HepG2 (cell line): Measurements from ENCODE around the gene PDIK1L. TPM values are rescaled to one million over a fixed set of nuclear protein-coding genes. Genes with fewer than 3 reads are reported as not detected.
A peak's percentile ranks its signal among the peaks of the same experiment; 100 is the strongest.

Experiments
- ATAC-seq: fragments of 200-7000 bp; cut with Tn5 transposase; 3 replicates; pipeline ENCODE4 v1.9.1; 2020; ENCODE audit warnings: mild to moderate bottlenecking, moderate library complexity
- BruUV-seq: library from RNA; stranded (reverse); fragments of 400-500 nt; replicated peaks from 2 replicates; lab custom pipeline; 2021; lab: Mats Ljungman, UMichigan
- CTCF ChIA-PET: fragments of 300-600 bp; formaldehyde crosslinking; extraction: SDS; loops from one replicate; lab custom pipeline; 2021; ENCODE audit warnings: low total read pairs, inconsistent platforms, low intra/inter-chr PET ratio; lab: Yijun Ruan, JAX
- POLR2A ChIA-PET: fragments of 350-600 bp; sonication (Branson Sonifier 250); formaldehyde crosslinking; loops from one replicate; lab custom pipeline; 2020; ENCODE audit warnings: antibody characterized with exemption, inconsistent platforms; lab: Yijun Ruan, JAX
- DNase-seq: peaks from one replicate; pipeline ENCODE4 v3.0.0-alpha.2; 2015; ENCODE audit warnings: low spot score
- FAIRE-seq: peaks from 3 replicates; lab custom pipeline; 2011; peaks lifted over from hg19 to GRCh38; lab: Jason Lieb, UNC
- H2AFZ ChIP-seq: one replicate; pipeline ENCODE4 v1.6.1; 2011; ENCODE audit warnings: low read length, inconsistent platforms
- H3K27ac ChIP-seq: fragments of 300-600 bp; 3 replicates; pipeline ENCODE4 v1.8.0; 2011; ENCODE audit warnings: mixed run types, mild to moderate bottlenecking, mixed read lengths, low read length, inconsistent platforms; ENCODE audit not compliant: insufficient read depth; ENCODE audit errors: extremely low read length
- H3K27me3 ChIP-seq, 2 experiments: fragments of 200-600 bp in 1 of 2; 2 replicates in 1 of 2; 3 replicates in 1 of 2; pipeline versions ENCODE4 v1.6.0 to v1.8.0; 2011; ENCODE audit warnings: low read length in 2 of 2, mild to moderate bottlenecking in 2 of 2, moderate library complexity in 2 of 2, inconsistent platforms in 1 of 2; ENCODE audit not compliant: insufficient read depth in 2 of 2, control insufficient read depth in 1 of 2
- H3K36me3 ChIP-seq, 2 experiments: fragments of 200-600 bp in 1 of 2; replicated peaks in 1 of 2; 2 replicates in 1 of 2; 3 replicates in 1 of 2; pipeline versions ENCODE4 v1.5.1 to v1.8.0; 2011; ENCODE audit warnings: low read length in 2 of 2, inconsistent platforms in 1 of 2; ENCODE audit not compliant: insufficient read depth in 2 of 2, control insufficient read depth in 1 of 2
- H3K4me1 ChIP-seq: 2 replicates; pipeline ENCODE4 v1.5.1; 2012; ENCODE audit warnings: low read length, inconsistent platforms; ENCODE audit not compliant: insufficient read depth
- H3K4me2 ChIP-seq: 2 replicates; pipeline ENCODE4 v1.6.0; 2011; ENCODE audit warnings: low read depth, low read length, inconsistent platforms
- H3K4me3 ChIP-seq, 3 experiments: fragments of 200-600 bp in 1 of 3; sonication (generic), shearing (Covaris generic) in 1 of 3; replicated peaks in 1 of 3; 2 replicates each; pipeline ENCODE4 v1.5.1; 2011 to 2016; ENCODE audit warnings: low read length in 3 of 3, inconsistent platforms in 2 of 3, low read depth in 2 of 3, mild to moderate bottlenecking in 2 of 3, control low read depth in 1 of 3, mixed read lengths in 1 of 3; ENCODE audit not compliant: insufficient read depth in 1 of 3
- H3K79me2 ChIP-seq: one replicate; pipeline ENCODE4 v1.6.1; 2011; ENCODE audit warnings: low read length, inconsistent platforms; ENCODE audit not compliant: insufficient read depth
- H3K9ac ChIP-seq: 2 replicates; pipeline ENCODE4 v1.6.0; 2011; ENCODE audit warnings: mild to moderate bottlenecking, low read depth, low read length, inconsistent platforms; ENCODE audit not compliant: insufficient read depth
- H3K9me3 ChIP-seq: 2 replicates; pipeline ENCODE4 v1.5.1; 2012; ENCODE audit warnings: mild to moderate bottlenecking, low read length
- H4K20me1 ChIP-seq: 2 replicates; pipeline ENCODE4 v1.6.0; 2011; ENCODE audit warnings: inconsistent platforms, mild to moderate bottlenecking, low read length, moderate library complexity; ENCODE audit not compliant: insufficient read depth
- ARNT ChIP-seq: fragments of 450-650 bp; IDR thresholded peaks from 2 replicates; pipeline ENCODE4 v1.6.1; 2017
- CEBPG ChIP-seq: IDR thresholded peaks from 2 replicates; pipeline ENCODE4 v1.6.1; 2016
- FOSL2 ChIP-seq: sonication (generic); formaldehyde crosslinking; IDR thresholded peaks from 2 replicates; pipeline ENCODE4 v1.4.0; 2020; ENCODE audit warnings: missing genetic modification reagents
- FOXA3 ChIP-seq: IDR thresholded peaks from 2 replicates; pipeline ENCODE4 v1.6.1; 2016; ENCODE audit warnings: missing genetic modification reagents, missing compliant biosample characterization
- FUBP1 ChIP-seq: sonication (generic); formaldehyde crosslinking; IDR thresholded peaks from 2 replicates; pipeline ENCODE4 v1.5.1; 2020; ENCODE audit warnings: missing genetic modification reagents, mild to moderate bottlenecking, borderline replicate concordance
- GATAD2A ChIP-seq: IDR thresholded peaks from 2 replicates; pipeline ENCODE4 v1.6.1; 2016
- GFI1 ChIP-seq: sonication (generic); formaldehyde crosslinking; IDR thresholded peaks from 2 replicates; pipeline ENCODE4 v1.5.0; 2020; ENCODE audit warnings: missing genetic modification reagents, mild to moderate bottlenecking, borderline replicate concordance
- HCFC1 ChIP-seq: fragments of 150-350 bp; IDR thresholded peaks from 2 replicates; pipeline ENCODE4 v1.6.1; 2014; ENCODE audit warnings: low read depth, low read length
- KAT2B ChIP-seq: fragments of 150-350 bp; IDR thresholded peaks from 2 replicates; pipeline ENCODE4 v1.6.1; 2014; ENCODE audit warnings: low read depth, low read length, borderline replicate concordance
- MATR3 ChIP-seq: sonication (generic); formaldehyde crosslinking; IDR thresholded peaks from 2 replicates; pipeline ENCODE4 v1.4.0; 2020; ENCODE audit warnings: missing genetic modification reagents
- NR2F1 ChIP-seq, 2 experiments: fragments of 450-650 bp in 1 of 2; formaldehyde crosslinking in 1 of 2; IDR thresholded peaks; 2 replicates each; pipeline versions ENCODE4 v1.5.0 to v1.6.1; 2016 to 2020; ENCODE audit warnings: mild to moderate bottlenecking in 1 of 2, missing compliant biosample characterization in 1 of 2, missing genetic modification reagents in 1 of 2, moderate library complexity in 1 of 2
- SATB2 ChIP-seq: sonication (generic); formaldehyde crosslinking; IDR thresholded peaks from 2 replicates; pipeline ENCODE4 v1.5.0; 2020; ENCODE audit warnings: missing genetic modification reagents
- ZFYVE20 ChIP-seq: sonication (generic); formaldehyde crosslinking; IDR thresholded peaks from 2 replicates; pipeline ENCODE4 v1.8.0; 2023; ENCODE audit warnings: low read depth, mild to moderate bottlenecking, moderate library complexity, missing genetic modification reagents, borderline replicate concordance
- ZNF205 ChIP-seq: IDR thresholded peaks from 2 replicates; pipeline ENCODE4 v1.6.1; 2018; ENCODE audit warnings: missing biosample characterization, missing genetic modification reagents
- ZNF607 ChIP-seq: sonication (generic); formaldehyde crosslinking; IDR thresholded peaks from 2 replicates; pipeline ENCODE4 v1.5.1; 2020; ENCODE audit warnings: missing genetic modification reagents, mild to moderate bottlenecking, borderline replicate concordance
- ZSCAN25 ChIP-seq: sonication (generic); formaldehyde crosslinking; IDR thresholded peaks from 2 replicates; pipeline ENCODE4 v1.8.0; 2022; ENCODE audit warnings: mild to moderate bottlenecking, missing genetic modification reagents
- WGBS: methylation state at CpG from one replicate; pipeline ENCODE4 v1.1.6; 2017; ENCODE audit warnings: low lambda C conversion rate; 5-methylcytosine and 5-hydroxymethylcytosine counted together
- in situ Hi-C: cut with HindIII; loops from 2 replicates; pipeline ENCODE4 v1.10.0; 2017; ENCODE audit warnings: low pct_unique_long_range_greater_than_20kb; ENCODE audit not compliant: extremely low pct_ligation_motif_present
- intact Hi-C: fragments of 100-400 bp; cut with micrococcal nuclease; formaldehyde crosslinking; loops from one replicate; pipeline ENCODE4 v1.10.0; 2022; ENCODE audit not compliant: unreplicated experiment
- polyA plus RNA-seq, 8 experiments: library from polyadenylated mRNA; depleted of rRNA in 3 of 8; stranded (reverse) in 7 of 8; unstranded in 1 of 8; fragments of >200 nt; fragmentation: Illumina TruSeq in 4 of 8; extraction: Trizol in 4 of 8; gene quantifications; 2 replicates each; pipeline versions ENCODE4 v1.2.1 to v1.2.3, GENCODE V29; 2011 to 2016; ENCODE audit warnings: low read depth in 4 of 8, missing spikeins in 1 of 8, mixed read lengths in 1 of 8; ENCODE audit not compliant: insufficient read depth in 1 of 8
- total RNA-seq, 5 experiments: library from RNA; depleted of rRNA; stranded (reverse); fragments of >200 nt; fragmentation: Illumina TruSeq; extraction: Trizol; gene quantifications; 2 replicates each; pipeline ENCODE4 v1.2.3, GENCODE V29; 2016; ENCODE audit warnings: low read depth in 1 of 5
- TF ChIP-seq, protein P1 (sequence below): sonication (generic); formaldehyde crosslinking; IDR thresholded peaks from 2 replicates; pipeline ENCODE4 v1.9.0; 2021; ENCODE audit warnings: missing genetic modification reagents, borderline replicate concordance

The PDIK1L gene
- total and polyA plus RNA-seq, 2 of the 13 experiments (the other 11 are each of a cell fraction or from before 2014, with no cell fraction given) = 1.9 to 4.6 TPM

- Histone ChIP-seq H3K27ac (no peak overlapping the region), H3K4me2 (no peak overlapping the region), H2AFZ (no peak overlapping the region), H3K9me3 (no peaks in the 10 kb centered on the region), H3K4me3 (no peak overlapping the region), H3K9ac (no peak overlapping the region), H3K4me1 (0 out of 2 replicates have a peak, but pooled peaks cover 9% of the 10 kb centered on the region), H3K36me3 (no peaks in the 10 kb centered on the region), H4K20me1 (no peaks in the 10 kb centered on the region), H3K79me2 (no peaks in the 10 kb centered on the region), H3K27me3 (no peaks in the 10 kb centered on the region)
- in situ Hi-C loops (no loop called here), intact Hi-C loops (no loop called here)
- no peak for DNase-seq
- no peak for FAIRE-seq
- ChIA-PET CTCF (no interaction called here), POLR2A (no interaction called here)
- ATAC-seq = no peak
- BruUV-seq = no TSS peak
- no peak for TF ChIP-seq ZNF607 (CRISPR knock-in tag)
- no peak for TF ChIP-seq HCFC1
- peak; percentile 25; the same call in 1 of the 2 replicates for TF ChIP-seq GATAD2A (CRISPR knock-in tag)
- no peak for TF ChIP-seq FUBP1 (CRISPR knock-in tag)
- peak; percentile 47; the same call in 1 of the 2 replicates for TF ChIP-seq GFI1 (CRISPR knock-in tag)
- no peak for TF ChIP-seq MATR3 (CRISPR knock-in tag)
- TF ChIP-seq ARNT = no peak
- TF ChIP-seq CEBPG (CRISPR knock-in tag) = no peak
- TF ChIP-seq FOXA3 (CRISPR knock-in tag) = peak; percentile 32; the same call in 1 of the 2 replicates
- TF ChIP-seq ZFYVE20 = no peak
- TF ChIP-seq, protein P1, sequence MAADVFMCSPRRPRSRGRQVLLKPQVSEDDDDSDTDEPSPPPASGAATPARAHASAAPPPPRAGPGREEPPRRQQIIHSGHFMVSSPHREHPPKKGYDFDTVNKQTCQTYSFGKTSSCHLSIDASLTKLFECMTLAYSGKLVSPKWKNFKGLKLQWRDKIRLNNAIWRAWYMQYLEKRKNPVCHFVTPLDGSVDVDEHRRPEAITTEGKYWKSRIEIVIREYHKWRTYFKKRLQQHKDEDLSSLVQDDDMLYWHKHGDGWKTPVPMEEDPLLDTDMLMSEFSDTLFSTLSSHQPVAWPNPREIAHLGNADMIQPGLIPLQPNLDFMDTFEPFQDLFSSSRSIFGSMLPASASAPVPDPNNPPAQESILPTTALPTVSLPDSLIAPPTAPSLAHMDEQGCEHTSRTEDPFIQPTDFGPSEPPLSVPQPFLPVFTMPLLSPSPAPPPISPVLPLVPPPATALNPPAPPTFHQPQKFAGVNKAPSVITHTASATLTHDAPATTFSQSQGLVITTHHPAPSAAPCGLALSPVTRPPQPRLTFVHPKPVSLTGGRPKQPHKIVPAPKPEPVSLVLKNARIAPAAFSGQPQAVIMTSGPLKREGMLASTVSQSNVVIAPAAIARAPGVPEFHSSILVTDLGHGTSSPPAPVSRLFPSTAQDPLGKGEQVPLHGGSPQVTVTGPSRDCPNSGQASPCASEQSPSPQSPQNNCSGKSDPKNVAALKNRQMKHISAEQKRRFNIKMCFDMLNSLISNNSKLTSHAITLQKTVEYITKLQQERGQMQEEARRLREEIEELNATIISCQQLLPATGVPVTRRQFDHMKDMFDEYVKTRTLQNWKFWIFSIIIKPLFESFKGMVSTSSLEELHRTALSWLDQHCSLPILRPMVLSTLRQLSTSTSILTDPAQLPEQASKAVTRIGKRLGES (CRISPR knock-in tag) = no peak
- TF ChIP-seq NR2F1 (CRISPR knock-in tag; IDR thresholded peaks at IDR 0.05) = peak in 1 of 2 experiments; percentile 37; a peak in 1 of 4 replicates
- TF ChIP-seq ZSCAN25 (CRISPR knock-in tag) = no peak
- peak; percentile 47 for TF ChIP-seq FOSL2 (CRISPR knock-in tag)
- TF ChIP-seq ZNF205 (CRISPR knock-in tag) = no peak
- peak; percentile 98 for TF ChIP-seq KAT2B
- no peak for TF ChIP-seq SATB2 (CRISPR knock-in tag)
- WGBS = 4% methylated on average over 3 of the region's 3 CpGs
These were observed 22.8 kb downstream of the PDIK1L start for GRCh38 chr1:26134466-26134865.
